ENCODE results near the gene IFNA13.
A peak's percentile ranks its signal among the peaks of the same experiment; 100 is the strongest.

IFNA13 gene

GRCh38 chr9:21357479-21358460 lies 10.1 kb downstream of the IFNA13 start:
- no peak for DNase-seq

GRCh38 chr9:21350787-21351186 lies 17.1 kb downstream of the IFNA13 start, which contains the start of gene IFNA6:
Gene IFNA6, minus strand, starts transcription at chr9:21350887. Its CDS starts 0 bp downstream, at chr9:21350887.
- DNase-seq = no peak

GRCh38 chr9:21348430-21348970 lies 19.4 kb downstream of the IFNA13 start:
- no peak for DNase-seq

GRCh38 chr9:21340735-21341134 lies 27.1 kb downstream of the IFNA13 start:
- DNase-seq = no peak

- DNase-seq = no peak
Observed at GRCh38 chr9:21336457-21336856, 31.4 kb downstream of the IFNA13 start.

GRCh38 chr9:21334701-21335632 lies 32.9 kb downstream of the IFNA13 start, which contains the start of gene KLHL9:
Gene KLHL9, minus strand, starts transcription at chr9:21335404. Its CDS starts 545 bp downstream, at chr9:21334859.
- DNase-seq = peak; percentile 76

- DNase-seq = no peak
Observed at GRCh38 chr9:21333226-21333625, 34.6 kb downstream of the IFNA13 start.

- no peak for DNase-seq
Observed at GRCh38 chr9:21331676-21332402, 36.0 kb downstream of the IFNA13 start.

- DNase-seq = peak; percentile 21
Observed at GRCh38 chr9:21326526-21327139, 41.2 kb downstream of the IFNA13 start.

GRCh38 chr9:21324047-21324446 lies 43.8 kb downstream of the IFNA13 start:
- no peak for DNase-seq

GRCh38 chr9:21322911-21323461 lies 44.9 kb downstream of the IFNA13 start:
- no peak for DNase-seq

GRCh38 chr9:21320465-21320864 lies 47.4 kb downstream of the IFNA13 start:
- DNase-seq = no peak

- DNase-seq = peak; percentile 16
Observed at GRCh38 chr9:21317956-21318923, 49.6 kb downstream of the IFNA13 start.

All from NCI-H2171 treated with DMSO at 0.1 percent for 48 hours (cell line).